Endothelial cell (in vitro differentiated cells): ENCODE results near the gene CHERP. TPM values are rescaled to one million over a fixed set of nuclear protein-coding genes. Genes with fewer than 3 reads are reported as not detected.
"Not testable (repeated sequence)": the region's sequence is repeated elsewhere in the genome, so short reads cannot be mapped to it uniquely, and the experiment has no call there.

Source experiments
- DNase-seq: peaks from one replicate; pipeline ENCODE4 v3.0.0; 2021; ENCODE audit warnings: low spot score
- H3K27ac Mint-ChIP-seq: one replicate; pipeline ENCODE4 v1.8.0; 2021; ENCODE audit warnings: mixed read lengths, inconsistent platforms; ENCODE audit not compliant: unreplicated experiment
- H3K27me3 Mint-ChIP-seq: one replicate; pipeline ENCODE4 v1.8.0; 2021; ENCODE audit warnings: mild to moderate bottlenecking, moderate library complexity, mixed read lengths, inconsistent platforms; ENCODE audit not compliant: unreplicated experiment
- H3K36me3 Mint-ChIP-seq: one replicate; pipeline ENCODE4 v1.8.0; 2021; ENCODE audit warnings: mild to moderate bottlenecking, low read depth, mixed read lengths, inconsistent platforms; ENCODE audit not compliant: unreplicated experiment
- H3K4me1 Mint-ChIP-seq: one replicate; pipeline ENCODE4 v1.8.0; 2021; ENCODE audit warnings: mild to moderate bottlenecking, mixed read lengths, inconsistent platforms; ENCODE audit not compliant: unreplicated experiment
- H3K4me3 Mint-ChIP-seq: one replicate; pipeline ENCODE4 v1.8.0; 2021; ENCODE audit warnings: mild to moderate bottlenecking, mixed read lengths, inconsistent platforms; ENCODE audit not compliant: unreplicated experiment
- H3K9me3 Mint-ChIP-seq: one replicate; pipeline ENCODE4 v1.8.0; 2021; ENCODE audit warnings: mixed read lengths, inconsistent platforms; ENCODE audit not compliant: unreplicated experiment
- CTCF ChIP-seq: fragments of 200-600 bp; sonication (generic); IDR thresholded peaks from one replicate; pipeline ENCODE4 v1.5.0; 2021; ENCODE audit warnings: antibody characterized with exemption; ENCODE audit not compliant: unreplicated experiment
- total RNA-seq: library from RNA; stranded (reverse); fragmentation: NEBNext Ultra II Directional; extraction: Animal tissue kit (Norgen Biotek cat#: 25700); gene quantifications from one replicate; pipeline ENCODE4 v1.2.1, GENCODE V29; 2021; ENCODE audit not compliant: unreplicated experiment

CHERP gene
- total RNA-seq, 1 donor from 2014 or later: 66.5 TPM

DNA sequence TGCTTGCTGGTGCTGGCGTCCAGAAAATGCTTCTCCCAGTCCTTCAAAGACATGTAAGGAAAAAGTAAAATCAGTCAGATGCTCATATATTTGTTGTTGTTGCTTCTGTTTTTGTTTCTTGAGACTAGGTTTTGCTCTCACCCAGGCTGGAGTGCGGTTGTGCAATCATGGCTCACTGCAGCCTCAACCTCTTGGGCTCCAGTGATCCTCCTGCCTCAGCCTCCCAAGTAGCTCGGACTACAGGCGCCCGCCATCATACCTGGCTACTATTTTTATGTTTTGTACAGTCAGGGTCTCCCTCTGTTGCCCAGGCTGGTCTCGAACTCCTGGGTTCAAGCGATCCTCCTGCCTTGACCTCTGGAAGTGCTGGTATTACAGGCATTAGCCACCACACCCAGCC lies 59.5 kb downstream of the CHERP start:
- H3K4me3 Mint-ChIP-seq: no peak overlapping the region
- no peaks in the 10 kb centered on the region for H3K9me3 Mint-ChIP-seq
- TF ChIP-seq CTCF: no peak
- no peaks in the 10 kb centered on the region for H3K4me1 Mint-ChIP-seq
- no peak for DNase-seq
- H3K36me3 Mint-ChIP-seq: no peaks in the 10 kb centered on the region
- H3K27me3 Mint-ChIP-seq: peaks cover 2% of the 10 kb centered on the region
- H3K27ac Mint-ChIP-seq: no peak overlapping the region

GRCh38 chr19:16477311-16477710 lies 64.9 kb downstream of the CHERP start:
- TF ChIP-seq CTCF: no peak
- H3K9me3 Mint-ChIP-seq: no peaks in the 10 kb centered on the region
- no peak overlapping the region for H3K4me3 Mint-ChIP-seq
- peaks cover 3% of the 10 kb centered on the region for H3K36me3 Mint-ChIP-seq
- no peak overlapping the region for H3K27ac Mint-ChIP-seq
- no peaks in the 10 kb centered on the region for H3K27me3 Mint-ChIP-seq
- no peaks in the 10 kb centered on the region for H3K4me1 Mint-ChIP-seq
- DNase-seq: no peak

GRCh38 chr19:16476401-16476800 lies 65.8 kb downstream of the CHERP start:
- H3K27ac Mint-ChIP-seq: no peak overlapping the region
- H3K4me1 Mint-ChIP-seq: no peaks in the 10 kb centered on the region
- H3K27me3 Mint-ChIP-seq: no peaks in the 10 kb centered on the region
- no peaks in the 10 kb centered on the region for H3K9me3 Mint-ChIP-seq
- DNase-seq: no peak
- no peak overlapping the region for H3K4me3 Mint-ChIP-seq
- no peak for TF ChIP-seq CTCF
- H3K36me3 Mint-ChIP-seq: peaks cover 3% of the 10 kb centered on the region

- H3K4me3 Mint-ChIP-seq: peak overlapping the region; percentile 25
- H3K4me1 Mint-ChIP-seq: peaks cover 18% of the 10 kb centered on the region
- no peaks in the 10 kb centered on the region for H3K9me3 Mint-ChIP-seq
- TF ChIP-seq CTCF: no peak
- peaks cover 10% of the 10 kb centered on the region for H3K27me3 Mint-ChIP-seq
- H3K36me3 Mint-ChIP-seq: peaks cover 3% of the 10 kb centered on the region
- no peak for DNase-seq
- no peak overlapping the region for H3K27ac Mint-ChIP-seq
These were observed 68.3 kb downstream of the CHERP start for GRCh38 chr19:16473875-16474392.

- Mint-ChIP-seq H3K27me3 (peaks cover 10% of the 10 kb centered on the region), H3K9me3 (no peaks in the 10 kb centered on the region), H3K4me1 (peaks cover 21% of the 10 kb centered on the region), H3K4me3 (peak overlapping the region; percentile 51), H3K27ac (no peak overlapping the region), H3K36me3 (peaks cover 3% of the 10 kb centered on the region)
- DNase-seq: no peak
- TF ChIP-seq CTCF: no peak
These were observed 69.2 kb downstream of the CHERP start for GRCh38 chr19:16472992-16473391.

DNA sequence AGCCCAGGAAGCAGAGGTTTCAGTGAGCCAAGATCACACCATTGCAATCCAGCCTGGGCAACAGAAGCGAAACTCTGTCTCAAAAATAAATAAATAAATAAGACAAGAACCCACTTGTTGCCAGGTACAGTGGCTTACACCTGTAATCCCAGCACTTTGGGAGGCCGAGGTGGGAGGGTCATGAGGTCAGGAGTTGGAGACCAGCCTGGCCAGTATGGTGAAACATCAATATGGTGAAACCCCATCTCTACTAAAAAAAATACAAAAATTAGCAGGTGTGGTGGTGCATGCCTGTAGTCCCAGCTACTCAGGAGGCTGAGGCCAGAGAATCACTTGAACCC lies 69.7 kb downstream of the CHERP start:
- peaks cover 21% of the 10 kb centered on the region for H3K4me1 Mint-ChIP-seq
- not testable (repeated sequence) for H3K9me3 Mint-ChIP-seq, DNase-seq, H3K27ac Mint-ChIP-seq, H3K36me3 Mint-ChIP-seq
- H3K4me3 Mint-ChIP-seq: peak overlapping the region; percentile 89
- peaks cover 10% of the 10 kb centered on the region for H3K27me3 Mint-ChIP-seq
